HCT116 (cell line): Measurements from ENCODE around the gene EPHA2. TPM values are rescaled to one million over a fixed set of nuclear protein-coding genes. Genes with fewer than 3 reads are reported as not detected.

Source experiments
- ATAC-seq: fragments of 200-7000 bp; cut with Tn5 transposase; 2 replicates; pipeline ENCODE4 v1.9.1; 2020; ENCODE audit warnings: mild to moderate bottlenecking, moderate library complexity
- BruUV-seq: library from RNA; stranded (reverse); fragments of 400-500 nt; replicated peaks from 2 replicates; lab custom pipeline; 2021; lab: Mats Ljungman, UMichigan
- CTCF ChIA-PET: fragments of 300-600 bp; sonication (Branson Sonifier 250); formaldehyde crosslinking; loops from one replicate; lab custom pipeline; 2021; ENCODE audit warnings: antibody characterized with exemption; lab: Charles Lee
- POLR2A ChIA-PET: fragments of 300-600, 350-600 bp; sonication (Branson Sonifier 250); formaldehyde crosslinking; loops from one replicate; lab custom pipeline; 2021; ENCODE audit warnings: antibody characterized with exemption; lab: Charles Lee
- RAD21 ChIA-PET, 2 experiments: fragments of 300-600 bp; sonication (Branson Sonifier 250); formaldehyde crosslinking; loops; one replicate each; lab custom pipeline; 2023; ENCODE audit warnings: low total read pairs in 2 of 2; ENCODE audit not compliant: uncharacterized antibody in 2 of 2, unreplicated experiment in 2 of 2, low non-redundant PET in 1 of 2; lab: Charles Lee
- DNase-seq: peaks from one replicate; pipeline ENCODE4 v3.0.0-alpha.2; 2010; ENCODE audit warnings: low read depth, low spot score
- H2AFZ ChIP-seq: fragments of 200-600 bp; shearing (Covaris generic), sonication (generic); 2 replicates; pipeline ENCODE4 v1.6.1; 2017; ENCODE audit warnings: low read depth, mixed run types, mixed read lengths, antibody characterized with exemption, low read length; ENCODE audit not compliant: poor library complexity, severe bottlenecking
- H3K27ac ChIP-seq: 2 replicates; pipeline ENCODE4 v1.5.1; 2012; ENCODE audit warnings: low read depth, low read length
- H3K27me3 ChIP-seq: fragments of 200-600 bp; sonication (generic); 2 replicates; pipeline ENCODE4 v1.6.1; 2016; ENCODE audit warnings: mixed run types, low read length, mixed read lengths; ENCODE audit not compliant: insufficient read depth
- H3K36me3 ChIP-seq, 2 experiments: fragments of 200-500 bp in 1 of 2; fragments of 200-600 bp in 1 of 2; sonication (Bioruptor generic) in 1 of 2; sonication (generic) in 1 of 2; 2 replicates each; pipeline versions ENCODE4 v1.5.1 to v1.6.1; 2014 to 2016; ENCODE audit warnings: low read length in 2 of 2, inconsistent platforms in 1 of 2, mixed read lengths in 1 of 2, mixed run types in 1 of 2; ENCODE audit not compliant: insufficient read depth in 2 of 2, control insufficient read depth in 1 of 2
- H3K4me1 ChIP-seq, 2 experiments: fragments of 200-600 bp in 1 of 2; sonication (generic) in 1 of 2; 2 replicates each; pipeline versions ENCODE4 v1.5.1 to v1.6.1; 2012 to 2017; ENCODE audit warnings: low read length in 2 of 2, inconsistent platforms in 1 of 2, mild to moderate bottlenecking in 1 of 2, mixed read lengths in 1 of 2, mixed run types in 1 of 2, moderate library complexity in 1 of 2; ENCODE audit not compliant: insufficient read depth in 2 of 2, control insufficient read depth in 1 of 2
- H3K4me2 ChIP-seq: fragments of 200-600 bp; sonication (generic); 2 replicates; pipeline ENCODE4 v1.6.1; 2017; ENCODE audit warnings: mixed run types, low read length, mixed read lengths
- H3K4me3 ChIP-seq, 2 experiments: fragments of 200-600 bp in 1 of 2; sonication (generic) in 1 of 2; replicated peaks in 1 of 2; 2 replicates each; pipeline ENCODE4 v1.5.1; 2011 to 2016; ENCODE audit warnings: low read length in 2 of 2, control low read depth in 1 of 2, low read depth in 1 of 2, mild to moderate bottlenecking in 1 of 2, mixed read lengths in 1 of 2, mixed run types in 1 of 2
- H3K79me2 ChIP-seq: fragments of 200-600 bp; sonication (generic); 2 replicates; pipeline ENCODE4 v1.6.1; 2017; ENCODE audit warnings: mild to moderate bottlenecking, mixed run types, low read length, moderate library complexity, mixed read lengths; ENCODE audit not compliant: insufficient read depth
- H3K9ac ChIP-seq: fragments of 200-600 bp; sonication (generic); 2 replicates; pipeline ENCODE4 v1.6.1; 2016; ENCODE audit warnings: low read length, mixed read lengths
- H3K9me2 ChIP-seq: fragments of 200-600 bp; sonication (generic), shearing (Covaris generic); 2 replicates; pipeline ENCODE4 v1.6.1; 2017; ENCODE audit warnings: mixed run types, mild to moderate bottlenecking, moderate library complexity; ENCODE audit not compliant: insufficient read depth
- H3K9me3 ChIP-seq, 2 experiments: fragments of 200-500 bp in 1 of 2; fragments of 200-600 bp in 1 of 2; sonication (Bioruptor generic) in 1 of 2; sonication (generic) in 1 of 2; 2 replicates each; pipeline ENCODE4 v1.6.1; 2014 to 2017; ENCODE audit warnings: low read length in 2 of 2, mixed read lengths in 2 of 2, inconsistent platforms in 1 of 2, low read depth in 1 of 2, mild to moderate bottlenecking in 1 of 2, mixed run types in 1 of 2, moderate library complexity in 1 of 2; ENCODE audit not compliant: control insufficient read depth in 1 of 2, insufficient read depth in 1 of 2
- H4K20me1 ChIP-seq: fragments of 200-600 bp; sonication (generic), shearing (Covaris generic); 2 replicates; pipeline ENCODE4 v1.6.1; 2017; ENCODE audit warnings: mixed run types, mild to moderate bottlenecking, moderate library complexity; ENCODE audit not compliant: insufficient read depth
- CBX3 ChIP-seq: IDR thresholded peaks from 2 replicates; pipeline ENCODE4 v1.6.1; 2012; ENCODE audit warnings: low read depth
- ELF1 ChIP-seq: IDR thresholded peaks from 2 replicates; pipeline ENCODE4 v1.6.1; 2012; ENCODE audit warnings: low read depth, borderline replicate concordance
- EZH2 ChIP-seq: fragments of 200-600 bp; sonication (generic); IDR thresholded peaks from 2 replicates; pipeline ENCODE4 v1.6.1; 2017; ENCODE audit warnings: antibody characterized with exemption, mixed run types
- POLR2AphosphoS5 ChIP-seq: IDR thresholded peaks from 2 replicates; pipeline ENCODE4 v1.6.1; 2011; ENCODE audit warnings: mild to moderate bottlenecking, low read depth, low read length, moderate library complexity
- SRF ChIP-seq: IDR thresholded peaks from 2 replicates; pipeline ENCODE4 v1.6.1; 2012; ENCODE audit warnings: low read depth
- intact Hi-C: fragments of 100-400 bp; cut with micrococcal nuclease; formaldehyde crosslinking; loops from 2 replicates; pipeline ENCODE4 v1.10.0; 2022
- total RNA-seq: library from RNA; stranded (reverse); gene quantifications from one replicate; pipeline ENCODE4 v1.2.1, GENCODE V29; 2021; ENCODE audit not compliant: unreplicated experiment
- TF ChIP-seq, protein P1 (sequence below): IDR thresholded peaks from 2 replicates; pipeline ENCODE4 v1.6.1; 2012; ENCODE audit warnings: low read depth

The EPHA2 gene
- total RNA-seq, 1 experiment from 2014 or later: 164 TPM

DNA sequence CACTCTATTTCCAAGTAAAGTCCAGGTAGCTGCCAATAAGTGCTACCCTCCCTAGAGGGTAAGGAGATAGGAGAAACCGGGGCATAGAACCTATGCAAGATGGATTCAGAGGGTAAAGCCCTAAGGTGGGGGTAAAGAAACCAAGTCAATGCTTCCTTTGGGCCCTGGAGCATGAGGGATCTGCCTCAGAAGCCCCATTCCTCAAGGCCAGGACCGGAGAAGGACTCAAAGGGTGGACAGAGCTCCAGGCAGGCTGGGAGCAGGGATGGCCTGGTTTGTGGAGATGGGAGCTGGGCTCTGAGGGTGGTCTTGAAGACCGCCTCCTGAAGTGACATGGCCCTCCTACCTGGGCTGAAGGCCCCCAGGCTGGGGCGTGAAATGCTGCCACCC is 3.9 kb downstream of the EPHA2 start:
- ATAC-seq (no peak), DNase-seq (no peak)
- ChIA-PET POLR2A (interaction anchor here (1.8 to 2.2 kb wide), 2 partner anchors 8 to 21 kb away, joined by 5 to 7 read pairs; no protein-coding TSS in a partner anchor), RAD21 (no interaction called here), CTCF (interaction anchor here (1.1 kb wide), 1 partner anchor 70 kb away, joined by 4 read pairs; no protein-coding TSS in a partner anchor)
- no peaks in the 10 kb centered on the region for H3K9me3 ChIP-seq
- TF ChIP-seq, protein P1, sequence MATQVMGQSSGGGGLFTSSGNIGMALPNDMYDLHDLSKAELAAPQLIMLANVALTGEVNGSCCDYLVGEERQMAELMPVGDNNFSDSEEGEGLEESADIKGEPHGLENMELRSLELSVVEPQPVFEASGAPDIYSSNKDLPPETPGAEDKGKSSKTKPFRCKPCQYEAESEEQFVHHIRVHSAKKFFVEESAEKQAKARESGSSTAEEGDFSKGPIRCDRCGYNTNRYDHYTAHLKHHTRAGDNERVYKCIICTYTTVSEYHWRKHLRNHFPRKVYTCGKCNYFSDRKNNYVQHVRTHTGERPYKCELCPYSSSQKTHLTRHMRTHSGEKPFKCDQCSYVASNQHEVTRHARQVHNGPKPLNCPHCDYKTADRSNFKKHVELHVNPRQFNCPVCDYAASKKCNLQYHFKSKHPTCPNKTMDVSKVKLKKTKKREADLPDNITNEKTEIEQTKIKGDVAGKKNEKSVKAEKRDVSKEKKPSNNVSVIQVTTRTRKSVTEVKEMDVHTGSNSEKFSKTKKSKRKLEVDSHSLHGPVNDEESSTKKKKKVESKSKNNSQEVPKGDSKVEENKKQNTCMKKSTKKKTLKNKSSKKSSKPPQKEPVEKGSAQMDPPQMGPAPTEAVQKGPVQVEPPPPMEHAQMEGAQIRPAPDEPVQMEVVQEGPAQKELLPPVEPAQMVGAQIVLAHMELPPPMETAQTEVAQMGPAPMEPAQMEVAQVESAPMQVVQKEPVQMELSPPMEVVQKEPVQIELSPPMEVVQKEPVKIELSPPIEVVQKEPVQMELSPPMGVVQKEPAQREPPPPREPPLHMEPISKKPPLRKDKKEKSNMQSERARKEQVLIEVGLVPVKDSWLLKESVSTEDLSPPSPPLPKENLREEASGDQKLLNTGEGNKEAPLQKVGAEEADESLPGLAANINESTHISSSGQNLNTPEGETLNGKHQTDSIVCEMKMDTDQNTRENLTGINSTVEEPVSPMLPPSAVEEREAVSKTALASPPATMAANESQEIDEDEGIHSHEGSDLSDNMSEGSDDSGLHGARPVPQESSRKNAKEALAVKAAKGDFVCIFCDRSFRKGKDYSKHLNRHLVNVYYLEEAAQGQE: no peak
- TF ChIP-seq EZH2 (no peak), CBX3 (no peak), ELF1 (no peak), SRF (no peak), POLR2AphosphoS5 (no peak; the same call in 1 of the 2 replicates)
- intact Hi-C loops: no loop called here
- no peaks in the 10 kb centered on the region for H3K9me2 ChIP-seq
- no peak overlapping the region for H3K4me3 ChIP-seq
- H3K79me2 ChIP-seq: peaks cover 92% of the 10 kb centered on the region
- peak overlapping the region; percentile 100 for H3K27ac ChIP-seq
- no TSS peak for BruUV-seq
- no peak overlapping the region for H2AFZ ChIP-seq
- peaks cover 27% of the 10 kb centered on the region; the same call in 1 of the 2 replicates for H4K20me1 ChIP-seq
- H3K4me2 ChIP-seq: peak overlapping the region; percentile 85
- H3K27me3 ChIP-seq: no peaks in the 10 kb centered on the region
- H3K4me1 ChIP-seq: peaks cover 69 to 85% of the 10 kb centered on the region in 2 experiments
- peaks cover 11 to 69% of the 10 kb centered on the region in 2 experiments; a peak in 3 of 4 replicates for H3K36me3 ChIP-seq
- H3K9ac ChIP-seq: peak overlapping the region; percentile 99
